Measurements from ENCODE around the gene LLGL2.

The LLGL2 gene

GRCh38 chr17:75552425-75553294, 27.2 kb downstream of the LLGL2 start:
- no peak for DNase-seq (ENCODE audit: low spot score)
- in situ Hi-C loops (cut with MboI; ENCODE audit: low sequenced_read_pairs, unreplicated experiment), result no loop called here
- TF ChIP-seq CTCF (IDR thresholded peaks at IDR 0.05; ENCODE audit: borderline replicate concordance, control extremely low read depth, extremely low read depth, insufficient read depth, missing control alignments), result no peak

GRCh38 chr17:75553295-75554110, 28.0 kb downstream of the LLGL2 start:
- in situ Hi-C loops (cut with MboI; ENCODE audit: low sequenced_read_pairs, unreplicated experiment), result no loop called here
- no peak for DNase-seq (ENCODE audit: low spot score)
- TF ChIP-seq CTCF (IDR thresholded peaks at IDR 0.05; ENCODE audit: borderline replicate concordance, control extremely low read depth, extremely low read depth, insufficient read depth, missing control alignments), result no peak

GRCh38 chr17:75555679-75556153, 30.2 kb downstream of the LLGL2 start:
- in situ Hi-C loops (cut with MboI; ENCODE audit: low sequenced_read_pairs, unreplicated experiment), result no loop called here
- DNase-seq (ENCODE audit: low spot score), result no peak
- no peak for TF ChIP-seq CTCF (IDR thresholded peaks at IDR 0.05; ENCODE audit: borderline replicate concordance, control extremely low read depth, extremely low read depth, insufficient read depth, missing control alignments)

GRCh38 chr17:75557075-75557851, 31.8 kb downstream of the LLGL2 start:
- no peak for TF ChIP-seq CTCF (IDR thresholded peaks at IDR 0.05; ENCODE audit: borderline replicate concordance, control extremely low read depth, extremely low read depth, insufficient read depth, missing control alignments)
- no peak for DNase-seq (ENCODE audit: low spot score)
- in situ Hi-C loops (cut with MboI; ENCODE audit: low sequenced_read_pairs, unreplicated experiment), result no loop called here

GRCh38 chr17:75557852-75558665, 32.6 kb downstream of the LLGL2 start:
- no peak for DNase-seq (ENCODE audit: low spot score)
- in situ Hi-C loops (cut with MboI; ENCODE audit: low sequenced_read_pairs, unreplicated experiment), result no loop called here
- TF ChIP-seq CTCF (IDR thresholded peaks at IDR 0.05; ENCODE audit: borderline replicate concordance, control extremely low read depth, extremely low read depth, insufficient read depth, missing control alignments), result no peak

Data from GM13976 (cell line).